Peyer's patch (tissue), 4 donors: ENCODE data around the gene MMD.

Source experiments
- POLR2A ChIP-seq, 2 donors: fragments of 450-650 bp; IDR thresholded peaks; one replicate each; pipeline ENCODE4 v1.5.1; 2017; ENCODE audit warnings: antibody characterized with exemption in 2 of 2, mild to moderate bottlenecking in 2 of 2, moderate library complexity in 2 of 2
- TF ChIP-seq, protein P1 (sequence below), 6 experiments: fragments of 450-650 bp in 4 of 6; fragments of 200-600 bp in 2 of 6; sonication (generic) in 1 of 6; IDR thresholded peaks; one replicate each; pipeline ENCODE4 v1.5.1; 2017 to 2019; ENCODE audit warnings: antibody characterized with exemption in 6 of 6, mild to moderate bottlenecking in 3 of 6, moderate library complexity in 1 of 6

DNA sequence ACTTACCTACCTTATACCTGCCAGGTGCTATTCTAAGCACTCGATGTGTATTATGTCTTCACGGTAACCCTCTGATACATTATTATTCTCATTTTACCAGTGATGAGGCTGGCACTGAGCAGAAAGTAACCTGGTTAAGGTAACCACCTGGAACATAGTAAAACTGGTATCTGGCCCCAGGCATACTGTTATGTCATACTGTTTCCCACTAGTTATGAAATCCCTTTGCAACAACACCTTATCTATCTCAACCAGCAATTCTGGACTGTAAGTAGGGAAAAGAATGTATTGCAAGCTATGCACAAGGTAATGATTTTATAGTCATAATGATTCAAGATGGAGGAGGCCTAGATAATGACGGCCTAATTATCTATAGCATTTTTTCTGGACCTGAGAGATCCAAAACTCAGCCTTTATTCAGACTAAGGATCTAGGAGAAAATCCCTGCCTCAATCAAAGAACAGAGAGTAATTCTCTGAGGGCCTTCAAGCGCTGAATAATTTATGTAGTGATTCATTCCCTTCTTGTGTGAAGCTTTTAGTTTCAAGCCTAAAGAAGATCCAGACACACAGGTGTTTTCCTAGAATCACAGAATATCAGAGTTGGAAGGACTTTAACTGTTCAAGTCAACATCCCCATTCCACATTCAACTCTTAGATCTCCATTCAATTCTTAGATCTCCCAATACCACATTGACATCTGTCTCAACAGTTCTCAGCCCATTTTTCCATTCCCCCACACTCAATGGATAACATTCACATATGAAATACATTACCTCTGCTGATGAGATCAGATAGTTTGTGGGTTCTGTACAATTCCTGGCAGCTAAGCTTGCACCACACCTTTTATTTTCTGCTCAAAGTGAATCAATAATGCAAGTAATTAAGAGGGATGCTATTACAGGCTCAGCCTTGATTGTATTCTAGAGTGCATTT, 14.9 kb upstream of the MMD start:
- no peak for TF ChIP-seq POLR2A (IDR thresholded peaks at IDR 0.05)
- TF ChIP-seq, protein P1, sequence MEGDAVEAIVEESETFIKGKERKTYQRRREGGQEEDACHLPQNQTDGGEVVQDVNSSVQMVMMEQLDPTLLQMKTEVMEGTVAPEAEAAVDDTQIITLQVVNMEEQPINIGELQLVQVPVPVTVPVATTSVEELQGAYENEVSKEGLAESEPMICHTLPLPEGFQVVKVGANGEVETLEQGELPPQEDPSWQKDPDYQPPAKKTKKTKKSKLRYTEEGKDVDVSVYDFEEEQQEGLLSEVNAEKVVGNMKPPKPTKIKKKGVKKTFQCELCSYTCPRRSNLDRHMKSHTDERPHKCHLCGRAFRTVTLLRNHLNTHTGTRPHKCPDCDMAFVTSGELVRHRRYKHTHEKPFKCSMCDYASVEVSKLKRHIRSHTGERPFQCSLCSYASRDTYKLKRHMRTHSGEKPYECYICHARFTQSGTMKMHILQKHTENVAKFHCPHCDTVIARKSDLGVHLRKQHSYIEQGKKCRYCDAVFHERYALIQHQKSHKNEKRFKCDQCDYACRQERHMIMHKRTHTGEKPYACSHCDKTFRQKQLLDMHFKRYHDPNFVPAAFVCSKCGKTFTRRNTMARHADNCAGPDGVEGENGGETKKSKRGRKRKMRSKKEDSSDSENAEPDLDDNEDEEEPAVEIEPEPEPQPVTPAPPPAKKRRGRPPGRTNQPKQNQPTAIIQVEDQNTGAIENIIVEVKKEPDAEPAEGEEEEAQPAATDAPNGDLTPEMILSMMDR (IDR thresholded peaks at IDR 0.05) = no peak
